GM19238 (cell line): Measurements from ENCODE around the gene NCAPD3.

Source experiments
- DNase-seq: peaks from one replicate; pipeline ENCODE4 v3.0.0; 2011; ENCODE audit warnings: low spot score; ENCODE audit not compliant: insufficient read length

The NCAPD3 gene

GRCh38 chr11:134254433-134255183 is 30.8 kb upstream of the NCAPD3 start:
- no peak for DNase-seq

DNA sequence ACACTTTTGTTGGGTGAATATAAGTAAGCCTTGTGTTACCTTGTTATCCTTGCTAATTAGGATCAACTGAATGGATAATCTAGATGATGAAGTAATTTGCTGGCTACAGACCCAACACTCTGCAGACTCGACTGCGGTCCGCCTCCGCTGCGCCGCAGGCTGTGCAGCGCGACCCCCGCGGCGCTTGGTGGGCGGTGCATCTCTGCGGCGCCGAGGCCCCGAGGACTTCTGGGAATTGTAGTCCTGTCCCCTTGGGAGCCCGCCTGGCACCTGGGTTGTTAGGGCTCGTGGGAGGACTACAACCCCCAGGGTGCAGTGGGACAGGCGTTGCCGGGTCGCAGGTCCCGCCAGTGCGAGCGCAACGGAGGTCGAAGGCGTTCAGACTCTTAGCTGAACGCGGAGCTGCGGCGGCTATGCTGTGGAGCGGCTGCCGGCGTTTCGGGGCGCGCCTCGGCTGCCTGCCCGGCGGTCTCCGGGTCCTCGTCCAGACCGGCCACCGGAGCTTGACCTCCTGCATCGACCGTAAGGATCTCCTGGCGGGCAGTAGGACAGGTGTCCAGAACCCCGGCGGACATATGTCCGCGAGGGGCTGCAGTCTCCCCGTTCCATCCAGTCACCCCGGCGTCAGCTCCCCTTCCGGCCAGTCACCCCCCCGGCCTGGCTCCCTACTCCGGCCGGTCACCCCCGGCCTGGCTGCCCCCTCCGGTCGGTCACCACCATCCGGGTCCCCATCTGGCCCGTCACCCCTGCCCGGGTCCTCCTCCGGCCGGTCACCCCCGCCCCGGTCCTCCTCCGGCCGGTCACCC is 29.6 kb upstream of the NCAPD3 start, which contains the start of the genes ACAD8 and THYN1:
Gene ACAD8, plus strand, starts transcription at position 381 of the 806 bp plus-strand sequence. Its CDS starts 33 bp downstream, at position 414.
Gene THYN1, minus strand, starts transcription at position 165 of the 806 bp plus-strand sequence. CDS start 470 bp downstream, outside the sequence.
- DNase-seq: peak; percentile 95

DNA sequence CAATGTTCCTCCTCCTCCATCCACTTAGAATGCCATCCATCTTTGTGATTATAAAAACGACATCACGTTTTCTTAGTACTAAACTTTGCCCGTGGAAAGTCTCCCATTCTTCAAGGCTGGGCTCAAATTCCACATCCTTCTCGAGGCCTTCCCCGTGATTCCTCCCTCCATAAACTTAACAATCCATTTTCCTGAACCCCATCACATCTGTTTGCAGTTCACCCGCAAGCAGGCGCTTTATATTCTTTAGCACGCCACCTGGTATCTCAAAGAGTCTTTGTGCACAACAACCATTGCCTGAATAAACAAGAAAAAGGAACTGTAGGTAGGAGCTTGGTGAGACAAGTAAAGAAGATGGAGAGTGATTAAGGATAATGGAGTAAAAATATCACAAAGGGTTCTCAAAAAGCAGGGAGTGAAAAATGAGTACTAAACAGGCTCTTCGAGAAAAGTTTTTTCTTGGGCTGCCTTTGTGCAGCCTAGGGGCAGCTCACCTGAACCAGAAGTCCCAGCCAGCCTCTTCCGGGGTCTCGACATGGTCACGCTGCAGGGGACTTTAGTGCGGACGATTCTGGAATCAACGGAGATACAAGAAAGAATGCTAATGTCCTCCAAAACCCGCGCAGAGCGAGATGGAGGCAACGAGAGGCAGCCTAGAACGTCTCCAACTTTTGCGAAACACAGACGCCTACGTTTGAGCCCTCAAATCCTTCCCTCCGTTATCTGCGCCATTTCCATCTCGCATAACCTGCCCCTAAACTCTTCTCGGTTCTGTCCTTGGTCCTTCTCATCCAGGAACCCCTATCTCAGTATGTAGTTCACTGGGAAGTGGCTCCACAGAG is 28.8 kb upstream of the NCAPD3 start:
- no peak for DNase-seq

GRCh38 chr11:134250675-134251074 is 26.9 kb upstream of the NCAPD3 start:
- DNase-seq: no peak

GRCh38 chr11:134250246-134250645 is 26.5 kb upstream of the NCAPD3 start:
- DNase-seq: no peak

GRCh38 chr11:134248910-134249480 is 25.2 kb upstream of the NCAPD3 start:
- no peak for DNase-seq

DNA sequence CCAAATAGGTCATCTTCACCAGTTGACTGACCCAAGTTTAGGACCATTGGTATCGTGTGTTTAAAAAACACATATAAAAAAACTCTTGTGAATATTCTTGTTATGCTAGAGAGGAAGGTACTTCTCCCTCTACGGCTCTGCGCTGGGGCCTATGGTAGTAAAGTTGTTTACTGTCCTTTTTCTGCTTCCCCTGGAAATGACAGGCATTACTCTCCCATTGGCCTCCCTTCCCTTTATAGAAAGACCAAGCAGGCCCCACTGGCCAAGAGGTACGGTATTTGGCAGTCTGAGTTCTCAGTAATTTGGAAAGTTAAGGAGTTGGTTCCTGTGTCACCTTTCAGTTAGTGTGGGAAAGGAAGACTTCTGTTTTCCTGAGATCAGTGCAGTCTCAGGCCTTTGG is 22.9 kb upstream of the NCAPD3 start:
- no peak for DNase-seq

DNA sequence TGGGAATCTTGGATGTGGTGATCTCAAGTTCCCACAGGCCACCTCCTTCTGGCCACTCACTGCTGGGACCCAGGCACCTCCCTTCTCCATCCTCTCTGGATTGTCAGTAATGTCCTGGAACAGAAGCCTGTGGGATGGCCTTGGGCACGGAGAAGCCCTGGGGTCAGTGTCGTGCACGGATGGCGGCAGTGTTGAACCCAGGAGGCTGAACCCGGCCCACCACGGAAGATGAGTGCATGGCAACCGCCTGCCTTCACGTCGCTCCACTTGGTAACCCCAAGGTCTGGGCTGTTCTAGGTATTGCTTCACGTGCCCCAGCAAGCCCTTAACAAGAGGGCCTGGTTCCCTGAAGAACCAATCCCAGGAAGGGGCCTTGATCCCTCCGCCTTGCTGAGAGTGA is 22.3 kb upstream of the NCAPD3 start:
- no peak for DNase-seq

DNA sequence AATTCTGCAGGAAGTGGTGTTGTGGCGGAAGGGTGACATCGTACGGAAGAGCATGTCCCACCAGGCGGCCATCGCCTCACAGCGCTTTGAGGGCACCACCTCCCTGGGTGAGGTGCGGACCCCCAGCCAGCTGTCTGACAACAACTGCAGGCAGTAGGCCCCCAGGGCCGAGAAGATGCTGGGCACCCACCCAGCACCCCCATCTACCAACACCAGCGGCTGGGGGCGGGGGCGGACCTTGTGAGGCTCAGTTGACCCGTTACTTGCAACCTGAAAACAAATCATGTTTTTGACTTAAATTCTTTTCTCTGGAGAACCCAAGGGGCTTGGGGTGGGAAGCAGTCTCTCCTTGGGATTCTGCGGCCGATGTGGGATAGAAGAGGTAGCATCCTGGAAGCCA is 21.7 kb upstream of the NCAPD3 start:
- DNase-seq: no peak

- no peak for DNase-seq
These were observed 20.8 kb upstream of the NCAPD3 start for GRCh38 chr11:134244593-134244992.

DNA sequence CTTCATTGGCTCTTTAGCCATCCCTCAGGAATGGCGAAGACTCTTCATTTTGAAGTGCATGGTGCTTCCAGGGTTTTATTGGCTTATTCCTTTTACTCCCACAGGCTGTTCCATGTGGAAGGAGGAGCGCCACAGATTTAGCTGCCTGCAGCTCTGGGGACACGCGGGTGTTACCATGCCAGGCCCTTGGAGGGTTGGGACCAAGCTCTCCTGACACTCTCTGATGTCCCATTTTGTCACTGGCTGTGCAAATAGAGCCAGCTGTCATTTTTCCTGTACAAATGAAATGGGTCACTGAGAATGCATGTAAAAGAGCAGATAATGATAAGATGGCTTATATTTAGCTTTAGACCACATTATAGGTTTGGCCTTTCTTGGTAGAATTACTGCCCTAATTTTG is 20.1 kb upstream of the NCAPD3 start:
- no peak for DNase-seq

DNA sequence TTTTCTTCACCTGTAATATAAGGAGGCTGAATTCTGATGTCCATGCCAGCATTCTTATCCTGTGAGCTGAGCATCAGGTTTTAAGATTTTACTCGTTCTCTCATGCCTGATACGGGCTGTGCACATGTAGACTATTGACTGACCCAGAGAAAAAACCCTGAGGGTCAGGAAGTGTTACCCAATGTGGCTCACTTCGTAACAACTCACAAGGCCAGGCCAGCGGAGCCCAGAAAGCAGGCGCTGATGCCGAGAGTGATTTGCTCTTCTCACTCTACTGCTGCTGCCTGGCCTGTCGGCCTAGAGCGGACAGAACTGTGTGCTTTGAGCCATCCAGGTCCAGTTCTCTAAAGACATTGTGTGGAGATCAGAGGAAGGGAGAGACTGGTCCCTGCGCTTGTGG is 18.6 kb upstream of the NCAPD3 start:
- no peak for DNase-seq

- DNase-seq: no peak
These were observed 16.8 kb upstream of the NCAPD3 start for GRCh38 chr11:134240592-134240991.

GRCh38 chr11:134238956-134239355 is 15.2 kb upstream of the NCAPD3 start:
- no peak for DNase-seq

GRCh38 chr11:134237557-134237922 is 13.8 kb upstream of the NCAPD3 start:
- no peak for DNase-seq

DNA sequence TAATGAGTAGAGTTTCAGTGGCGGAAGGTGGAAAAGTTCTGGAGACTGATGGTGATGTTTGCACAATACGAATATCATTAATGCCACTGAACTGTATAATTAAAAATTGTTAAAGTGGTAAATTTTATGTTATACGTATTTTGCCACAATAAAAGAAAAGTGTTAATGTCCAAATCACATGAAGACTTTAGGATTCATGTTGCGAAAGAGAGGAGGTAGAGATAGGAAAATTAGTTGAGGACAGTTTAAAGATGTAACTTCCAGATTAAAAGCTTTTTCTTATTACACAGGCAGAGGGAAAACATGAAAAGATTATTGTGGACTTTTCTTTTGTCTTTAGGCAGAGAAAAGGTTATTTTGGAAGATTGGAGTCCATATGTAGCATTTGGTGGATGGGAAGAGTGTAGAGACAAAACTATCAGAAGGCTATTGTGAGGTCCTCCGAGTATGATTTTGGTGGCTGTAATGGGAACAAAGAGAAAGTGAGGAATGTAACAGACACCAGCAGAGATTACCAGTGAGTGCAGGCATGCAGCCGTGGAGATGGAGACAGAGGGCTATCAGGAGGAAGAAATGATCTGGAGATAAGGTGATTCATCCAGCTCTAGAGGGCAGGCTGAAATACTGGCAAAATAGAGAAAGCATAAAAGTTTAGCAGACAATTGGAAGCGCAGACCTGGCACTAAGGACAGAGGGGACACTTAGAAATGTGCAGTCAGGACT is 13.2 kb upstream of the NCAPD3 start:
- no peak for DNase-seq

- DNase-seq: no peak
These were observed 11.6 kb upstream of the NCAPD3 start for GRCh38 chr11:134235399-134235798.

DNA sequence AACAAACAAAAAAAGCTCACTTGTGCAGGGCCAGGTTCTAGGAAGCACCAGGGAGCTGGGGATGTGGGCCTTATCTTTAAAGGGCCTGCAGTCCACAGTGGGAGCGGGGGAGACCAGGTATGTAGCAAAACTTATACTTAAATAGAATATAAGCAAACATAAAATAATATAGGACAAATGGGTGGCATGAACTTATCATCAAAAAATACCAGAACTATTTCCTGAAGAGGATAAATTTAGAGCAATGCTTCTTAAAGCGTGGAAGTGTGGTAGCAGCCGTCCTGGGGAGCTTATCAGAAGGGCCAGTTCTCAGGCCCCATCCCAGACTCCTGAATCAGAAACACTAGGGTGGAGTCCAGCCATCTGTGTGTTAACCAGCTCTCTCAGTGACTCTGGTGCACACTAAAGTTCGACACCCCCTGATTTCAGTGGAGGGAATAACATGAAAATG is 10.0 kb upstream of the NCAPD3 start:
- DNase-seq: no peak

- no peak for DNase-seq
These were observed 8.3 kb upstream of the NCAPD3 start for GRCh38 chr11:134231958-134232659.

GRCh38 chr11:134230339-134230738 is 6.6 kb upstream of the NCAPD3 start:
- no peak for DNase-seq
